Mesenchymal stem cell (in vitro differentiated cells and primary cell): ENCODE data around the gene ALKBH4.

ENCODE experiments used
- DNase-seq: peaks from one replicate; pipeline ENCODE4 v3.0.0-alpha.2; 2013
- H2AFZ ChIP-seq: one replicate; pipeline ENCODE4 v1.6.1; 2013; ENCODE audit warnings: low read depth, mild to moderate bottlenecking, control low read depth, inconsistent platforms, low read length, moderate library complexity
- H2AK5ac ChIP-seq: 2 replicates; pipeline ENCODE4 v1.6.1; 2013; ENCODE audit warnings: low read length, moderate library complexity, mild to moderate bottlenecking, inconsistent platforms; ENCODE audit not compliant: severe bottlenecking
- H2BK120ac ChIP-seq: one replicate; pipeline ENCODE4 v1.6.1; 2013; ENCODE audit warnings: low read depth, mild to moderate bottlenecking, inconsistent platforms, low read length, moderate library complexity
- H2BK12ac ChIP-seq, 2 experiments: one replicate each; pipeline ENCODE4 v1.6.1; 2013; ENCODE audit warnings: inconsistent platforms in 2 of 2, low read length in 2 of 2, mild to moderate bottlenecking in 2 of 2, moderate library complexity in 2 of 2, control low read depth in 1 of 2
- H2BK15ac ChIP-seq: one replicate; pipeline ENCODE4 v1.6.1; 2013; ENCODE audit warnings: mild to moderate bottlenecking, low read depth, inconsistent platforms; ENCODE audit not compliant: poor library complexity, severe bottlenecking
- H2BK5ac ChIP-seq: 2 replicates; pipeline ENCODE4 v1.6.1; 2013; ENCODE audit warnings: low read depth, mild to moderate bottlenecking, low read length, control low read depth, inconsistent platforms; ENCODE audit not compliant: poor library complexity, severe bottlenecking
- H3K14ac ChIP-seq, 2 experiments: one replicate each; pipeline ENCODE4 v1.6.1; 2013; ENCODE audit warnings: inconsistent platforms in 2 of 2, low read length in 2 of 2, control low read depth in 1 of 2, mild to moderate bottlenecking in 1 of 2, moderate library complexity in 1 of 2
- H3K18ac ChIP-seq, 2 experiments: one replicate each; pipeline ENCODE4 v1.6.1; 2013; ENCODE audit warnings: inconsistent platforms in 2 of 2, low read length in 2 of 2, control low read depth in 1 of 2, low read depth in 1 of 2, mild to moderate bottlenecking in 1 of 2
- H3K23ac ChIP-seq, 2 experiments: one replicate each; pipeline ENCODE4 v1.6.1; 2013; ENCODE audit warnings: inconsistent platforms in 2 of 2, low read length in 2 of 2, mild to moderate bottlenecking in 2 of 2, moderate library complexity in 2 of 2, control low read depth in 1 of 2
- H3K27ac ChIP-seq: 2 replicates; pipeline ENCODE4 v1.5.1; 2013; ENCODE audit warnings: mild to moderate bottlenecking, moderate library complexity, low read length, control low read depth, inconsistent platforms; ENCODE audit not compliant: poor library complexity, severe bottlenecking
- H3K27me3 ChIP-seq, 2 experiments: 2 replicates each; pipeline versions ENCODE4 v1.6.1 to v1.7.0; 2013; ENCODE audit warnings: low read length in 2 of 2, mild to moderate bottlenecking in 2 of 2, moderate library complexity in 2 of 2, control low read depth in 1 of 2, inconsistent platforms in 1 of 2; ENCODE audit not compliant: control insufficient read depth in 1 of 2, insufficient read depth in 1 of 2
- H3K36me3 ChIP-seq, 2 experiments: 2 replicates each; pipeline versions ENCODE4 v1.6.1 to v1.7.0; 2013; ENCODE audit warnings: low read length in 2 of 2, control low read depth in 1 of 2, inconsistent platforms in 1 of 2, low read depth in 1 of 2, mild to moderate bottlenecking in 1 of 2; ENCODE audit not compliant: insufficient read depth in 2 of 2, control insufficient read depth in 1 of 2
- H3K4ac ChIP-seq, 2 experiments: one replicate each; pipeline ENCODE4 v1.6.1; 2013; ENCODE audit warnings: inconsistent platforms in 2 of 2, low read length in 2 of 2, mild to moderate bottlenecking in 2 of 2, moderate library complexity in 2 of 2, control low read depth in 1 of 2, low read depth in 1 of 2
- H3K4me1 ChIP-seq: 2 replicates; pipeline ENCODE4 v1.6.1; 2013; ENCODE audit warnings: low read depth, low read length, control low read depth; ENCODE audit not compliant: control insufficient read depth, insufficient read depth
- H3K4me2 ChIP-seq: 2 replicates; pipeline ENCODE4 v1.6.1; 2013; ENCODE audit warnings: low read length, mild to moderate bottlenecking, inconsistent platforms; ENCODE audit not compliant: poor library complexity, severe bottlenecking
- H3K4me3 ChIP-seq, 2 experiments: 2 replicates each; pipeline versions ENCODE4 v1.5.1 to v1.7.0; 2013; ENCODE audit warnings: low read length in 2 of 2, mild to moderate bottlenecking in 2 of 2, control low read depth in 1 of 2, low read depth in 1 of 2; ENCODE audit not compliant: insufficient read depth in 1 of 2
- H3K79me1 ChIP-seq: replicated peaks from 2 replicates; pipeline ENCODE4 v1.6.1; 2013; ENCODE audit warnings: mild to moderate bottlenecking, control low read depth, low read length, inconsistent platforms; ENCODE audit not compliant: poor library complexity, severe bottlenecking
- H3K9ac ChIP-seq: 2 replicates; pipeline ENCODE4 v1.7.0; 2013; ENCODE audit warnings: mild to moderate bottlenecking, low read length, moderate library complexity
- H3K9me3 ChIP-seq: 2 replicates; pipeline ENCODE4 v1.7.0; 2013; ENCODE audit warnings: mild to moderate bottlenecking, low read length; ENCODE audit not compliant: control insufficient read depth
- H4K8ac ChIP-seq: one replicate; pipeline ENCODE4 v1.6.1; 2013; ENCODE audit warnings: inconsistent platforms, mild to moderate bottlenecking, low read length, moderate library complexity
- H4K91ac ChIP-seq: one replicate; pipeline ENCODE4 v1.6.1; 2013; ENCODE audit warnings: mild to moderate bottlenecking, low read length, inconsistent platforms
- WGBS: methylation state at CpG from one replicate; pipeline ENCODE4 v1.1.7; 2013; ENCODE audit warnings: mixed read lengths; 5-methylcytosine and 5-hydroxymethylcytosine counted together

ALKBH4 gene

GRCh38 chr7:102413091-102413490 lies 51.6 kb downstream of the ALKBH4 start:
- no peak overlapping the region for H3K4me3 ChIP-seq
- no peak overlapping the region for H2AK5ac ChIP-seq
- peaks cover 4% of the 10 kb centered on the region for H3K9me3 ChIP-seq
- no peak overlapping the region for H2BK12ac ChIP-seq
- H2BK5ac ChIP-seq = no peak overlapping the region
- H4K91ac ChIP-seq = no peak overlapping the region
- no peak overlapping the region for H3K4me2 ChIP-seq
- H3K18ac ChIP-seq = no peak overlapping the region
- no peak overlapping the region for H2BK120ac ChIP-seq
- H3K23ac ChIP-seq = no peak overlapping the region
- H4K8ac ChIP-seq = no peak overlapping the region
- H3K9ac ChIP-seq = no peak overlapping the region
- 100% methylated on average over 4 of the region's 5 CpGs for WGBS
- H3K79me1 ChIP-seq = peaks cover 36% of the 10 kb centered on the region
- H2BK15ac ChIP-seq = no peak overlapping the region
- H3K27ac ChIP-seq = no peak overlapping the region
- H3K4ac ChIP-seq = no peak overlapping the region
- DNase-seq = no peak
- peaks cover 4% of the 10 kb centered on the region for H3K4me1 ChIP-seq
- H3K14ac ChIP-seq = no peak overlapping the region
- H3K36me3 ChIP-seq = peaks cover 69 to 82% of the 10 kb centered on the region in 2 experiments
- H2AFZ ChIP-seq = no peak overlapping the region
- no peaks in the 10 kb centered on the region for H3K27me3 ChIP-seq

DNA sequence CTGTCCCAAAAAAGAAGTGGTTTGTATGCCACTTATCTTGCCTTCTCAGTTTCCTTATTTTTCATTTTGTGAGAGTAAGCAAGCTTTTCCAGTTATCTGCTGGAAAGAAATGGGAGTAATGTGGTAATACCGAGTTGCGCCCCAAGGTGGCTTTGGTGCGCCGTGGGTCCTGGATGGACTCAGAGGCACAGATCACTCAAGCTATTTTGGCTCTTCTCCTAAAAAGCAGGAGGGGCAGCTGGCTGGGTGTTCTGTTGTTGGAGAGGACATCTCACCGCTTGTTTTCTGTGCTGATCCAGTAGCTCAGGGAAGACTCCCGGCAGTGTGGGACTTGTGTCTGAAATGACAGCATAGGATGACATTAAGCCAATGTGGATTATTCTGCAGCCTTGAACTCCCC lies 52.1 kb downstream of the ALKBH4 start:
- Histone ChIP-seq H2BK15ac (no peak overlapping the region), H3K36me3 (peaks cover 72 to 87% of the 10 kb centered on the region in 2 experiments), H3K4me1 (peaks cover 4% of the 10 kb centered on the region), H3K79me1 (peaks cover 38% of the 10 kb centered on the region), H4K8ac (no peak overlapping the region), H3K23ac (no peak overlapping the region), H3K4me3 (no peak overlapping the region), H3K9me3 (peaks cover 4% of the 10 kb centered on the region), H2BK12ac (no peak overlapping the region), H3K9ac (no peak overlapping the region), H3K27ac (no peak overlapping the region), H4K91ac (no peak overlapping the region), H2AK5ac (no peak overlapping the region), H2AFZ (no peak overlapping the region), H2BK5ac (no peak overlapping the region), H2BK120ac (no peak overlapping the region), H3K4me2 (no peak overlapping the region), H3K14ac (no peak overlapping the region), H3K4ac (no peak overlapping the region), H3K27me3 (no peaks in the 10 kb centered on the region), H3K18ac (no peak overlapping the region)
- WGBS = 96% methylated on average over 6 of the region's 6 CpGs
- peak; percentile 28 for DNase-seq

GRCh38 chr7:102410918-102411317 lies 53.7 kb downstream of the ALKBH4 start:
- Histone ChIP-seq H4K91ac (no peak overlapping the region), H3K27ac (no peak overlapping the region), H3K79me1 (peaks cover 34% of the 10 kb centered on the region), H3K9me3 (peaks cover 4% of the 10 kb centered on the region), H2BK5ac (no peak overlapping the region), H2AK5ac (no peak overlapping the region), H2AFZ (no peak overlapping the region), H3K36me3 (peaks cover 71 to 88% of the 10 kb centered on the region in 2 experiments), H3K9ac (no peak overlapping the region), H3K4me3 (no peak overlapping the region), H3K23ac (no peak overlapping the region), H2BK12ac (no peak overlapping the region), H3K4me2 (no peak overlapping the region), H3K18ac (no peak overlapping the region), H2BK15ac (no peak overlapping the region), H3K4me1 (peaks cover 4% of the 10 kb centered on the region), H4K8ac (no peak overlapping the region), H3K14ac (no peak overlapping the region), H3K4ac (no peak overlapping the region), H3K27me3 (no peaks in the 10 kb centered on the region), H2BK120ac (no peak overlapping the region)
- no peak for DNase-seq
- over 99% methylated on average over 5 of the region's 5 CpGs for WGBS

- Histone ChIP-seq H3K79me1 (peaks cover 36% of the 10 kb centered on the region), H3K9ac (no peak overlapping the region), H3K4me3 (no peak overlapping the region), H2BK120ac (no peak overlapping the region), H2BK5ac (no peak overlapping the region), H2AFZ (no peak overlapping the region), H3K18ac (no peak overlapping the region), H3K4me1 (peaks cover 4% of the 10 kb centered on the region), H3K36me3 (peaks cover 69 to 88% of the 10 kb centered on the region in 2 experiments), H4K91ac (no peak overlapping the region), H3K4me2 (no peak overlapping the region), H3K4ac (no peak overlapping the region), H3K9me3 (peaks cover 4% of the 10 kb centered on the region), H2AK5ac (no peak overlapping the region), H2BK12ac (no peak overlapping the region), H3K14ac (no peak overlapping the region), H4K8ac (no peak overlapping the region), H3K23ac (no peak overlapping the region), H3K27ac (no peak overlapping the region), H2BK15ac (no peak overlapping the region), H3K27me3 (no peaks in the 10 kb centered on the region)
- 80% methylated on average over 6 of the region's 6 CpGs for WGBS
- DNase-seq = no peak
Observed at GRCh38 chr7:102410123-102410522, 54.5 kb downstream of the ALKBH4 start.
